NCI-H2227 (cell line): Measurements from ENCODE around the gene HPSE2.
"Not testable (repeated sequence)": the region's sequence is repeated elsewhere in the genome, so short reads cannot be mapped to it uniquely, and the experiment has no call there.

Experiments used
- DNase-seq: peaks from one replicate; lab custom pipeline; 2025; ENCODE audit not compliant: unreplicated experiment; lab: John Stamatoyannopoulos, UW

Gene HPSE2

GRCh38 chr10:98921316-98921715 lies 314.3 kb downstream of the HPSE2 start:
- DNase-seq, result no peak

GRCh38 chr10:98920807-98921206 lies 314.8 kb downstream of the HPSE2 start:
- DNase-seq, result no peak

GRCh38 chr10:98920360-98920759 lies 315.3 kb downstream of the HPSE2 start:
- DNase-seq, result no peak

- no peak for DNase-seq
Observed at GRCh38 chr10:98919899-98920298, 315.8 kb downstream of the HPSE2 start.

- no peak for DNase-seq
Observed at GRCh38 chr10:98917828-98918227, 317.8 kb downstream of the HPSE2 start.

- DNase-seq, result no peak
Observed at GRCh38 chr10:98916526-98917125, 319.0 kb downstream of the HPSE2 start.

GRCh38 chr10:98915911-98916310 lies 319.7 kb downstream of the HPSE2 start:
- DNase-seq, result no peak

GRCh38 chr10:98910546-98910945 lies 325.1 kb downstream of the HPSE2 start:
- no peak for DNase-seq

GRCh38 chr10:98910048-98910447 lies 325.6 kb downstream of the HPSE2 start:
- DNase-seq, result no peak

- no peak for DNase-seq
Observed at GRCh38 chr10:98908868-98909267, 326.8 kb downstream of the HPSE2 start.

GRCh38 chr10:98908247-98908646 lies 327.4 kb downstream of the HPSE2 start:
- not testable (repeated sequence) for DNase-seq

GRCh38 chr10:98901441-98902110 lies 334.1 kb downstream of the HPSE2 start:
- no peak for DNase-seq

- DNase-seq, result no peak
Observed at GRCh38 chr10:98899018-98899417, 336.6 kb downstream of the HPSE2 start.

- no peak for DNase-seq
Observed at GRCh38 chr10:98892523-98892922, 343.1 kb downstream of the HPSE2 start.

- no peak for DNase-seq
Observed at GRCh38 chr10:98886686-98887085, 349.0 kb downstream of the HPSE2 start.

GRCh38 chr10:98885378-98885777 lies 350.3 kb downstream of the HPSE2 start:
- no peak for DNase-seq

- no peak for DNase-seq
Observed at GRCh38 chr10:98881789-98882188, 353.9 kb downstream of the HPSE2 start.

GRCh38 chr10:98880971-98881370 lies 354.7 kb downstream of the HPSE2 start:
- DNase-seq, result no peak

- DNase-seq, result no peak
Observed at GRCh38 chr10:98878921-98879320, 356.7 kb downstream of the HPSE2 start.

GRCh38 chr10:98878418-98878817 lies 357.2 kb downstream of the HPSE2 start:
- DNase-seq, result no peak

GRCh38 chr10:98861962-98862361 lies 373.7 kb downstream of the HPSE2 start:
- no peak for DNase-seq

- DNase-seq, result no peak
Observed at GRCh38 chr10:98858525-98858924, 377.1 kb downstream of the HPSE2 start.
